Inflammatory macrophage treated with lipopolysaccharide for 4 hours (primary cell): Measurements from ENCODE around the gene ZNF451.

Experiments
- DNase-seq: peaks from one replicate; pipeline ENCODE4 v3.0.0-alpha.2; 2020

Gene ZNF451

DNA sequence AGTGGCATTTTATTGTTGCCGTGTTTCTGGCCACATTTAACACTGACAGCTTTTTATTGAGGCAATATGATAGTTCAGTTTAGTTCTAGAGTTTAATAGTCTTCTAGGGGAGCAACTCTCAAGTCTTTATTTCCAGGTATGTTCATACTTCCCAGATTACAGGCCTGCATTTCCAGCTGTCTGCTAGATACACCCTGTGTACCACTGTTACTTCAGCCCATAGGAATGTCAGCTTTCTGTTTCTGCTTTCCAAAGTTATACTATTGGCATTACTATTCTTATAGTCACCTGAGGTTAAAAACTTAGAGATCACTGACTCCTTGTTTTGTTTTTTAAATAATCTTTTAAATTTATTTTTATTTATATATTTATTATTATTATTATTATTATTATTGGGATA, 7.6 kb downstream of the ZNF451 start:
- no peak for DNase-seq

DNA sequence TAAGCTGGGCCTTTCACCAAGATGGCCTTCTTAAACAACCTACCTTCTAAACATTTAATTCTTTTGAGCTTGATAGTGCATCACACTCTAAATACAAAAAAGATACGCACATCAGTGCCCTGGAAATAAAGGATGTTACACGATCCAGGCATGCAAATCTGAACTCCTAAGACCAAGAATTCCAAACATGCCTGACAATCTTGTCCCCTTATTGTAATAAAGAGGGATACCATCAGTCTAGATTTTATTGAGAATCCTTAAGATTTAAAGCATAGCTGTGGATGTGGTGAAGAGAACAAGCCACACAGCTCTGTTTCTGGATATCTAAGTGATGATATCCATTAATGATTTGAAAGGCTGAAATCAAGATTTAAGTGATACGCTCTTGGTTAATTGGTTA, 13.0 kb downstream of the ZNF451 start:
- DNase-seq, result no peak

DNA sequence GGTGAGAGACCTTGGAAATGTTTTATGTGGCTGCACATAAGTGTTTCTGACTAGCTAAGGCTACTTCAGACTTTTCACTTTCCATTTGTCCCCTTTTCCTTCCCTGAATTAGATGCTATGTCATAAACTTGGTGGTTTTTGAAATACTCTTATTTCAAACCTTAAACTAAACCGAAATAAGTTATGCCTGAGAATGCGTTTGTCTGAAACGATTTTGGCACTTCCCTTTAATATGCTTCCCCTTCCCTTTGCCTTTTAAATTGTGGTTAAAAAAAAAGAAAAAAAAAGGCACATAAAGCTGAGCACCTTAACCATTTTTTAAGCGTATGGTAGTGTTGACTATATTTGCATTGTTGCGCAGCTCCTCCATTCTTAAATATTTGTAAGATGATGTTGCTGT, 14.3 kb downstream of the ZNF451 start:
- peak; percentile 61 for DNase-seq

DNA sequence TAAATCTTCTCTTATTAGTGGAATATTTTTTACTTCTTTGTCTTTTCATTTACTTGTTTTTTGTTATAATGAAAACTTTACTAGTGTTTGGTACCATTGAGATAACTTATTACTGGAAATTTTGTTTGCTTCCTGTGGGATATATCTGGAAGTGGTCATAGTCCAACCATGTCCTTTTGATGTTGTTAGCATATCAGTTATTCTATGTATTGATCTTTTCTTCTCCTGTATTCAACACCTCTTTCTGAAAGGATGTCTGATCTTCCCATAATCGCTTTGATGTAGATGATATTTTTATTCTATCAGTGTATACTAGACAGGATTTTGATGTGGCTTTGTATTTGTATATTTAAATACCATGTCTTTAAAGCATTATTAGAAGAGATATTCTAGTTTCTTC, 17.0 kb downstream of the ZNF451 start:
- DNase-seq, result no peak

DNA sequence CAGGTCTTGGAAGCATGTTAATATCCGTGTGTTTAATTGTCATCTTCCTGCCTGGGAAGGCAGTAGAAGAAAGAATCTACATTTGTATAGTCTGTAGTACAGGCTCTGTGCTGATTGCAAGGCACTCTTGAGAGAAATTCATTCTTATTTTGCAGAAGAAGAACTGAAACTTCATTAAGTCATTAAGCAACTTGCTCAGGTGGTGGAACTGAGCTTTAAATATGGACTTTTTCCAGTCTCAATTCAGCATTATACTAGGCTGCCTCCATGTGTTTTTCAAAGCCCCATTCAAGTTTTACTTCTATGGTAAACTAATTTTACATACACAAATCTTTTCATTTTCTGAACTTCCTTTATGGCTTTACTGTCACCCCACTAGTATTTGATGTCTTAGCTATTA, 18.7 kb downstream of the ZNF451 start:
- DNase-seq, result peak; percentile 56

DNA sequence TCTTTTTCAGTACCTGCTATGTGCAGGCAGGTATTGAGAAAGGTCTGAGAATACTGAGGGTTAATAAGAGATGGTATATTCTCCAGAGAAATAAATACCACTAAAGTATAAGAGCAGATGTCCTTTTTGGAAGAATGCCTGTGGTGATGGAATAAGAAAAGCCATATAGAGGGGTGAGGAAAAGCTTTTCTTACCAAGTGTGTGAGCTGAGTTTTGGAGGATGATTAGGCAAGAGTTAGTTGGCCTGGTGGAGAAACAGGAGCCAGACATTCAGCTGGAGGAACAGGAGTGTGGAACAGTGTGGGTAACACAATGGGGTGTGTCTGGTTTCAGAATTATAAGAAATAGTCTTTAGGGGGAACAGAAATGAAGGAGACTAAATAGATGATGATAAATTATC, 19.9 kb downstream of the ZNF451 start:
- no peak for DNase-seq

DNA sequence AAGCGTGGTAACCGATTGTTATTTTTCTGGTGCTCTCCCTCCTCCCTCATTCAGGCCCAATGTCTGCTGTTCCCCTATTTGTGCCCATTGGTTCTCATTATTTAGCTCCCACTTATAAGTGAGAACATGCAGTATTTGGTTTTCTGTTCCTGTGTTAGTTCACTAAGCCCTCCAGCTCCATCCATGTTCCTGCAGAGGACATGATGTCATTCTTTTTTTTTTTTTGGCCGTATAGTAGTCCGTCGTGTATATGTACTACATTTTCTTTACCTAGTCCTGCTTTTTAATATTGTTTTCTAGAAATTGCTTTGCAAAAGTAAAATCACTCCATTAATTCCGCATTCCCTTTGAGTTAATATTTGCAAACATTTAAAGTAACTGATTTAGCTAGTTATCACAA, 23.1 kb downstream of the ZNF451 start:
- no peak for DNase-seq

DNA sequence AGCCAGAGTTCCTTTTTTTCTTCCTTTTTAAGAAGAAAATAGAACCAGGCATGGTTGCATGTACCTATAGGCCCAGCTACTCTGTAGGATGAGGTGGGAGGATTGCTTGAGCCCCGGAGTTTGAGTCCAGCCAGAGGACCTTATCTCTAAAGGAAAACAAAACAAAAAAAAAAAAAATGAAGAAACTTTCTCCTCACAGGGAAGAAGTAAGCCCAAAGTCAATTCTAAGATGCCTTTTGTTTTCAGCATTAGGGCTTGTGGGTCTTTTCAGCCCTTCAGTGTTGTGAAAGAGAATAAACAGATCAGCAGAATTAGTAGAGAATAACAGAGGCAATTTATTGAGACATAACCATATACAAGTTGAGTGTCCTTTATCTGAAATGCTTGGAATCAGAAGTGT, 26.8 kb downstream of the ZNF451 start:
- DNase-seq, result no peak

DNA sequence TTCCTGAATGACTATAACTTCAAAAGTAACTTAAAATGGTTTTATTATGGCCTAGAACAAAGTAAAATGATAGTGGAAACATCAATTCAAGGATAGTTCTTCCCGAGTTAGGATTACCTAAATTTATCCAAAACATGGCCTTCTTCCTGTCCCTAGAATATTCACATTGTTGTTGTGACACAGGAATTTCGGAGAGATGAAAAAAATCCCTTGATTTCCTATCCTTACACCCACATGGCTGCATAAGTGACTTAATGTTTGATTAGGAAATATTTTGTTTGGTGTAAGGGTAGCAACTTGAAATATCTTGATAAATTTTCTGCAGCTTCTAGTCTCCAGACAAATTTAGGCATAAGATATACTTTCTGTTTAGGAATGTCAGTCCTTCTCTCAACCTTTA, 27.8 kb downstream of the ZNF451 start:
- DNase-seq, result peak; percentile 16

DNA sequence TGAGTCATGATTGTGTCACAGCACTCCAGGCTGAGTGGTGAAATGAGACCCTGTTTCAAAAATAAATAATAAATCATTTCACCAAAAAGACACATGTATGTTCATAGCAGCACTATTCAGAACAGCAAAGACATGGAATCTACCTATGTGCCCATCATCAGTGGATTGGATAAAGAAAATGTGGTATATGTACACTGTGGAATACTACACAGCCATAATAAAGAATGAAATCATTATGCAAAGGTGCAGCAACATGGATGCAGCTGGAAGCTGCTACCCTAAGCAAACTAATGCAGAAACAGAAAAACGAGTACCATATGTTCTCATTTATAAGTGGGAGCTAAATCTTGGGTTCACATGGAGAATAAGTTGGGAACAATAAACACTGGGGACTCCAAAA, 33.1 kb downstream of the ZNF451 start:
- no peak for DNase-seq

DNA sequence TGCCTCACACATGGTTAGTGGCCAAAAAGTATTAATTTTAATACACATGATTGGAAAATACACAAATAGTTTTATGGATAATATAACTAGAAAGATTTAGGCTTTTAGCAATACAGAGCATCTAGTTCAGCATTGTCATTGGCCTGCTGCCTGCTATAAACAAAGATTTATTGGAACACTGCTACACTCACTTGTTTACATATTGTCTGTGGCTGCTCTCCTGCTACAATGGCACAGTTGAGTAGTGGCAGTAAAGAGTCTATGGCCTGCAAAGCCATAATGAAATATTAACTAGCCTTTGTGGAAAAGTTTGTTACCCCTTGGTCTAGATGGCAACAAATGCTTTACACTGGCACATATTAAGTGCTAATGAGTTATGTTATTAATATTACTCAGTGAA, 37.8 kb downstream of the ZNF451 start:
- DNase-seq, result no peak

DNA sequence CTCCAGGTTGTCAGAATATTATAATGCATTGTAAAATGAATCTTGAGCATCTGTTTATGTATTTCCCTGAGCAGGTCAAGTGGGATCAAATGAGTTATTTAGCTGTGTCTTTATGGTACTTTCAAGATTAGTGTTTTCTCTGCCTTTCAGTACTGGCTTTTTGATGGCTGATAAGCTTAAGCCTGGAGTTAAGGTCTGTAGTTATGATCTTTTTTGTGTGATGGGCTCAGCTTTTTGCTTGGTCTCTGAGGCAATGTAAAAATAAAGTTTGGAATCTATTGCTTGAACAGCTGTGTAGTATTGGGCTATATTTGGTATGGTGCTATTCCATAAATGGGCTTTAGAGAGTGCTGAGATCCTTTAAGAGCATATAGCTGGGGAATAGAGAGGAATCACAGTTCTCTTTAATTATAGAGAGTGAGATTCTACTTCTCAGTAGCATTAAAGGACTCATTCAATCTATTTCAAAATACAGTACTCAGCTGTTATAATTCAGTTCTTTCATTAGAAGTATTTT, 40.7 kb downstream of the ZNF451 start:
- no peak for DNase-seq

DNA sequence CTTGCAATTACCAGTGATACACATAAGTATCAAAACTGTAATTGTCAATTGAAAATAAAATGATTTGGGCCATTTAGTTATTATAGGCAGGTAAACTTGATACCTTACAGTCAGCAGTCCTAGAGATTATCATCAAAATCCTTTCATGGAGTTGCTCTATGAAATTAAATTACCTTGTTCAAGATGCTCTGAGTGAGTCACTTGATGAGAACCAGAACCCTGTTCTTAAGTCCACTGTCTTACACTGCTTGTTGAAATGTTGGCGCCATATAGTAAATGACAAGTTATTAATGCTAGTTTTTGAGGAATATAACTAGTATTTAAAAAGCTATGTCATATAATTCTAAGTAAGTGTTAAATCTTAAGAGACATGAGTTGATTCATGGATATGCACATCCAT, 45.0 kb downstream of the ZNF451 start:
- DNase-seq, result no peak

DNA sequence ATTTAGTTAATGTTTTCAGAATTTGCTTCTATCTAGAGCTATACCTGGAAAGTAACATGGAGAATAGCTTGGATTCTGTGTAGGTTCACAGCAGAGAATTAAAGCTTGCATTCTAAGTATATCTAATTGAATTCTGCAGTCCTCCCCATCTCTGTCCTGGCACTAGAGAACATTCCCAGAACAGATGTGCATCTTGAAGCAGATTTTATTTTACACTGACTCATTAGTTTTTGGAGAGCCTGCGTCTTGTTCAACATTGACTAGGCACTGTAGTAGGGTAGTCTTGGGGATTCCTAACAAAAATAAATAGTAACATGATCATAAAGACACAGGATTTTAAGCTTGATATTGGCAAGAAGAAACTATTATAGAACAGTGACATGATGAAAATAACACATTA, 45.9 kb downstream of the ZNF451 start:
- DNase-seq, result no peak

DNA sequence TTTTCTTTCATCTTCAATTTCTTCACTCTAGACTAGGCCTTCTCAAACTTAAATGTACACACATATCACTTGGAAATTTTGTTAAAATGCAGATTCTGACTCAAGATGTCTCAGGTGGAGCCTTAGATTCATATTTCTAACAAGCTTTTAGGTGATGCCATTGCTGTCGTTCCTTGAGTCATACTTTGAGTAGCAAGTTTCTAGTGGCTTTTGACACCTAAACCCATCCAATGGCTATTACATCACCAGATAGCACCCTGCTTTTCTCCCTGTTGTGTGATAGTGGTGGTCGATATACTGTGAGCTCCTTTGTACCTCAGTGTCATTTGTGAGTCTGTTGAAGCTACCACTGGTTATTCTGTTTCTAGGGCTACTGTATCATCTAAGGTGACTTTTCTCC, 47.4 kb downstream of the ZNF451 start:
- DNase-seq, result no peak

DNA sequence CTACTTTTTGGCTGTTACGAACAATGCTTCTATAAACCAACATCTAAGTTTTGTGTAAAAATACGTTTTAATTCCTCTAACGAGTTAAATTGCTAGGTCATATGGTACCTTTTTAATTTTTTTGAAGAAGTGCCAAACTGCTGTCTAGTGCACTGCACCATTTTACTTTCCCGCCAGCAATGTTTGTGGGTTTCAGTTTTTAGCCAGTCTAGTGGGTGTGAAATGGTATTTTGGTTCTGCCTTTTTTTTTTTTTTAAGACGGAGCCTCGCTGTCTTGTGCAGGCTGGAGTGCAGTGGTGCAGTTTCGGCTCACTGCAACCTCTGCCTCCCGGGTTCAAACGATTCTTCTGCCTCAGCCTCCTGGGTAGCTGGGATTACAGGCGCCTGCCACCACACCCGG, 48.0 kb downstream of the ZNF451 start:
- DNase-seq, result no peak

DNA sequence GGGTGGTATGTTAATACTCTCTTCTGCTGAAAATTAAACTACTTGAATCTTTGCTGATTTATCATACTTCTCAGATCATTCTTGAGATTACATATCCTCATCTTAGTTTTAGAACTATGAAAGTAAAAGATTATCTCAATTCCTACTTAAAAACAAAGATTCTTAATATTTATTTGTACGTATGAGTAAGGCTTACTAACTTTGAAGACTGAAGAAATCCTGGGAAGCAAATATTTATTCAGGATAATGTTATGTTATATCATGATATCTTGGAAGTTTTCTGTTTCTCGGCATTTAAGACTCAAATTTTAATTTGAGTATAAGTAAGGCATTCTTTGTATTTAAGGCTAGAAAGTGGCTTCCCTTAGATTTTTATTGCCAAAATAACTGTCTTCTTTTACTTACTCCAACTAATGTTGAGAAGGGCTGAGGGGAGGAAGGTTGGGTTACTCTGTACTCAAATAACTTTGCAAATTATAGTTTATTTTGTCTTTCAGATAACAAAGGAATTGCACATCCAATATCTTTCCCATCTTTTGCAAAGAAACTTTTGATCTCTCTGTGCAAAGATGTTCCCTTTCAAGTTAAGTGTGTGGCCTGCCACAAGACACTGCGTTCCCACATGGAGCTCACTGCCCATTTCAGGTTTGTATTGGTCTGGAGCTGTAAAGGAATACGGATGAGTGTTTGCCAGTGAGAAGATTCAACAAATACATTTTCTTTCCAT, 51.6 kb downstream of the ZNF451 start:
- DNase-seq, result no peak

DNA sequence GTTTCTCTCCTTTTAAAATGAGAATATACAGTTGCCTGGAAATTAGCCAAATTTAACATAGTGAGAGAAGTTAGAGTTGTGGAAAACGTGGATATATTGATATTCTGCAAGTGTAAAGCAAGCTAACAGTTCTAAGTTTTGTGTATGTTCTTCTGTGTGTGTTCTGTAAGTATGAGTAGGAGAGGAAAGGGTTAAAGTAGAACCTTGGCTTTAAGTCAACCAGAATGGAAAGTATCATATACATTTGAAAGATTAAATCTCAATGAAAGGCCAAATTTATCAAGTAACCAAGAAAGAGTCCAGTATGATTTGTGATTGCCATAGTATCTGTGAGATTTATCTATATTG, 52.2 kb downstream of the ZNF451 start:
- no peak for DNase-seq

DNA sequence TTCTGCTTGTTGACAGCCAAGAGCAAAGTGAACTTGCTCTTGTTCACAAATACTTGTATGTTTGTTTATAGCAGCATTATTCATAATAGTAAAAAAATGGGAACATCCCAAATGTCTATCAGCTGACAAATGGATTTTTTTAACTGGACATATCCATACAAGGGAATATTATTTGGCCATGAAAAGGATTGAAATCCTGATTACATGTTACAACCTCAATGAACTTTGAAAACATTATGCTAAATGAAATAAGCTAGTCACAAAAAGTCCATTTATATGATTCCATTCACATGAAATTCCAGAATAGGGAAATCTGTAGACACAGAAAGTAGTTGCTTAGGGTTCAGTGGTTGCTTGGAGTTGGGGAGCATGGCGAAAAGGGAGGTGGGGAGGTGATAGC, 53.7 kb downstream of the ZNF451 start:
- no peak for DNase-seq

DNA sequence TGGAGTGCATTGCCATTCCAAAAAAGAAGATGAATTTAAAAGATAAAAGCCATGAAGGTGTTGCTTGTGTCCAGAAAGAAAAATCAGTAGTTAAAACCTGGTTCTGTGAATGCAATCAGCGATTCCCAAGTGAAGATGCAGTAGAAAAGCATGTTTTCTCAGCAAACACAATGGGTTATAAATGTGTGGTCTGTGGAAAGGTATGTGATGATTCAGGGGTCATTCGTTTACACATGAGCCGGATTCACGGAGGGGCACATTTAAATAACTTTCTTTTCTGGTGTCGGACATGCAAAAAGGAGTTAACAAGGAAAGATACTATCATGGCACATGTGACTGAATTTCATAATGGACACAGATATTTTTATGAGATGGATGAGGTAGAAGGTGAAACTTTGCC, 57.4 kb downstream of the ZNF451 start:
- DNase-seq, result no peak

DNA sequence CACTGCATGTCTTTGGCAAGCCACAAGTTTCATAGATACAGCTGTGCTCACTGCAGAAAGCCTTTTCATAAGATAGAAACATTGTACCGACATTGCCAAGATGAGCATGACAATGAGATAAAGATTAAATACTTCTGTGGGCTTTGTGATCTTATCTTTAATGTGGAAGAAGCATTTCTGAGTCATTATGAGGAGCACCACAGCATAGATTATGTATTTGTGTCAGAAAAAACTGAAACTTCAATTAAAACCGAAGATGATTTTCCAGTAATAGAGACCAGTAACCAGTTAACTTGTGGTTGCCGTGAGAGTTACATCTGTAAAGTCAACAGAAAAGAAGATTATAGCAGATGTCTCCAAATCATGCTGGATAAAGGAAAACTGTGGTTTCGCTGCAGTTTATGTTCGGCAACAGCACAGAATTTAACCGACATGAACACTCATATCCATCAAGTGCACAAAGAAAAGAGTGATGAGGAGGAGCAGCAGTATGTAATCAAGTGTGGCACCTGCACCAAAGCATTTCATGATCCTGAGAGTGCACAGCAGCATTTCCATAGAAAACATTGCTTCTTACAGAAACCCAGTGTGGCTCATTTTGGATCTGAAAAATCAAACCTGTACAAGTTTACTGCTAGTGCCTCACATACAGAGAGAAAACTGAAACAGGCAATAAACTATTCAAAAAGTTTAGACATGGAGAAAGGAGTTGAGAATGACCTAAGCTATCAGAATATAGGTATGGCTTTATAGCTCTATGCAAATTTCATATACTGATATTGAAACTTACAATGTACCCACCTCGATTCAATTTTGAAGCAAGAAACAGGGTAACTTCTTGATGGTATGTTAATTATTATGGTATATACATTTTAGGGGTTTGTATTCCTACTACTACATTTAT, 58.2 kb downstream of the ZNF451 start:
- DNase-seq, result no peak

DNA sequence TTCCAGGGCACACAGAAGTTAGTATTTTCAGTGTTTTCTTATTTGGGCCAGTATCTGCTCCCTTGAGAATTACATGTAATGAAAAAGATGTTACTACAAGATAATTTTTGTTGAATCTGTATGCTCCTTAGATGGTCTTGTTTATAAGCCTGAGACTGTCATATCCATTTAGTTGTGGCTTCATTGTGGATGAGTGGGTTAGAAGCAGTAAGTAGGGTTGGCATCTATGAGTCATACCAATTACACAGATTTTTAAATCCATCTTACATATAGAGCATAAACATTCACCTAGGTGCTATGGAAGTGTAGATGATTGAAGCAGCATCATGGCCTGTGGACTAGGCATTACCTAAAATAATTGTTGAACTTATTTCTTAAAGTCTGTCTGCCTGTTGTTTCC, 68.7 kb downstream of the ZNF451 start:
- no peak for DNase-seq

DNA sequence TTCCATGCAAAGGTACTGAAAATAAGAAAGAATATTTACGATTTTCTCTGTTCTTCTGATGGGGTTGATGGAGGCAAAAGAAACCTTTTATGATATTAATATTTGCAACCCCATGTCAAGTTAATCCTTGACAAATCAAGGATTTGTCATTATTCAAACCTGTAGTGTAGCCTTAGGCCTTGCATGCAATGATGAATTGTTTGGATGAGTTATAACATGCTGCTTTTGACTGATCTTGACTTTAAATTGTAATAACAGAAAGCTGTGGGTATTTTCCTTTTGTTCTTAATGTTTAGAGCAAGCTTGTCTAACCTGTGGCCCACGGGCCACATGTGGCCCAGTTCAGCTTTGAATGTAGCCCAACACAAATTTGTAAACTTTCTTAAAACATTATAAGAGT, 69.1 kb downstream of the ZNF451 start:
- no peak for DNase-seq

DNA sequence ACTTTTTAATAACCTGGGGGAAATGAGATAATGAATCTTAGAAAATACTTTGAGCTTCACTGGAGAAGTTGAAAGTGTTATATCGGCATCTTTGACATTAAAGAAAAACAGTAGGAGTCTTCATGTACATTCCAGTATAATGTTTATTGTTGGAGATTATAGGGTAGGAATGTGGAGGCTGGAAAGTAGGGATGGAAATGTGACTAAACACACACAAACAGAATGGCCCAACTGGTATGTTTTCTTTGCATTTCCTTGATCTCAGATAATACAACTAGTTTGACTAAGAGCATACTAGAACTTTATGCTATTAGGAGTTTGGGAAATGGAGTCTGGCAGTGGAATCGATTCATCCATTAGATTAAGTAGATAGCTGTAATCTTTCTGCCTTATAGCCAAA, 72.0 kb downstream of the ZNF451 start:
- no peak for DNase-seq

DNA sequence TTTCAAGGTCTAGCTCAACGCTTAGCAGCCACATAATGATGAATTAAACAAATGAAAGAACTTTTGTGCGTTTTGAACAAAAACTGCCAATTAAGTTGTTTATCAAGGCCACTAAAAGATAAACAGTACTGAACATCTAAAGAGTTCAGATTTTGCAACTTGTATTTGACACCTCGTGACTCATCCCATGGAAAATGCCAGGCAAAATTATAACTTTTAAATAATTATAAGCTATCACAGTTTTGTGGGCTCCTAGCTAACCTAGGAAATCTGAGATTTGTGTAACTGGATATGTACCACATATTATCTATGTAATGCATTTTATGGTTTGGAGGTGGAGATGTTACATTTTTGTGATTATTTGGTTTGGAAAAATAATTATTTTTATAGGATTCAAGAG, 72.5 kb downstream of the ZNF451 start:
- no peak for DNase-seq
